ENCODE results near the gene PANK2. TPM values are rescaled to one million over a fixed set of nuclear protein-coding genes. Genes with fewer than 3 reads are reported as not detected.

PANK2 gene
- total and polyA plus RNA-seq, 9 donors: 25.8 to 40.3 (median 28.4) TPM

DNA sequence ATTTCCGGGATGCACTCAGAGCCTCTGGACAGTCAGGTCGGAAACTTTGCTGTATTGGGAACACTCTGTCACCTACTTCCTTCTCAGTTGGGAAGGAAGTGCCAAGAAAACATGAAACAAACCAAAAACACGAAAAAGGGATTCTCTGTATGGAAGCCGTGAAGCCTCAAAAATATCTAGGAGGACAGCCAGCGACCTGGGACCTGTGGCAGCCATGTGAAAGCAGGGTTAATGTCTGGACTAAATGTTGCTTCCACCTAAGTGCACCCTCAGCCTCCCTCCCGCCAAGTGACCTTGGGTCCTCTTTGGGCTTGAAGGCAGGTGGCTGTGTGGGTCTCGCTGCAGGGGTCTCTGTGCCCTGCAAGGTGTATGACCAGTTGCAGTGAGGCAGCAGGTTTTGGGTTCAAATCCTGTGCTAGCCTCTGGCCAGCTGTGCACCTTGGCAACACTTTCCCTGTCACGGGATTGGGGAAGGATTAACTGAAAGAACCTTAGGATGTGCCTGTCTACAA lies 41.7 kb upstream of the PANK2 start:
- Histone ChIP-seq H3K4me1 (ENCODE audit: control insufficient read depth, insufficient read depth, low read length) (peaks cover 11% of the 10 kb centered on the region), H3K9me3 (replicated peaks; ENCODE audit: control insufficient read depth, low read depth, low read length) (no peaks in the 10 kb centered on the region), H3K4me3 (ENCODE audit: low read length) (peak overlapping the region; percentile 96), H3K36me3 (ENCODE audit: control insufficient read depth, insufficient read depth, low read length) (peaks cover 11% of the 10 kb centered on the region), H3K27ac (ENCODE audit: low read length) (peak overlapping the region; percentile 88), H3K27me3 (ENCODE audit: control insufficient read depth, insufficient read depth, low read length) (no peaks in the 10 kb centered on the region)
- DNase-seq: peak; percentile 70
- 0% methylated on average over 2 of the region's 8 CpGs for WGBS (ENCODE audit: insufficient coverage)

DNA sequence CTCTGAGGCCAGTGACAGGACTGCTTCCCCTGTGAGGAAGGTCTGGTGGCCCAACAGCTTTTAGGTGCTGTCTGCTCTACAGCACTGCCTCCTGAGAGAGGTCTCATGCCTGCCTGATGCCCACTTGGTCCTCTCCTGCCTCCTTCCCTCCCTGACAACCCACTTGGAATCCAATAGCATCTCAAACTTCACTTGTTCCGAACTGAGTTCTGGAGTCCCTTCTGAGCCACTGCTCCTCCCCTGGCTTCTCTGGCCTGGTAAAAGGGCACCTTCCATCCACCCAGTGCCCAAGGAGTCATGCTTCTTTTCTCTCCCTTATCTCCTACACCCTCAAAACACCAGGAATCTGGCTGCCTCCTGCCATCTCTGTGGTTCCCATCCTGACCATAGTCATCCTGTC lies 40.6 kb upstream of the PANK2 start:
- DNase-seq: no peak
- 75% methylated on average over 1 of the region's 1 CpG for WGBS (ENCODE audit: insufficient coverage)
- H3K27ac ChIP-seq (ENCODE audit: low read length): no peak overlapping the region
- H3K9me3 ChIP-seq (replicated peaks; ENCODE audit: control insufficient read depth, low read depth, low read length): no peaks in the 10 kb centered on the region
- peaks cover 11% of the 10 kb centered on the region for H3K4me1 ChIP-seq (ENCODE audit: control insufficient read depth, insufficient read depth, low read length)
- H3K4me3 ChIP-seq (ENCODE audit: low read length): no peak overlapping the region
- H3K36me3 ChIP-seq (ENCODE audit: control insufficient read depth, insufficient read depth, low read length): peaks cover 11% of the 10 kb centered on the region
- H3K27me3 ChIP-seq (ENCODE audit: control insufficient read depth, insufficient read depth, low read length): no peaks in the 10 kb centered on the region

DNA sequence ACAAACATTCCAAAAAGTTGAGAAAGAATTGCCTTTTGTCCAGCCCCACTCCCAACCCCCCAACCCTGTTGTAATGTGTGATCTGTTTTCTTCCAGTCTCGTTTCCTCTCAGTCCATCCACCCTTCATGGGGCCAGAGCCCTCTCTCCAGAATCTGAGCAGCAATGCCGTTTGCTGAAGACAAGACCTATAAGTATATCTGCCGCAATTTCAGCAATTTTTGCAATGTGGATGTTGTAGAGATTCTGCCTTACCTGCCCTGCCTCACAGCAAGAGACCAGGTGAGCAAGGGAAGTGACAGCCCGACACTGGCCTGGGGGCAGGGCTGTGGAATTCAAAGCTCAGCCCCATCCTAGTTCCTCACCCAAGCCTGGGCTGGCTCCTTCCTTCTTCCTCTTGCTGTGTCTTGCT lies 34.7 kb upstream of the PANK2 start:
- Histone ChIP-seq H3K27ac (ENCODE audit: low read length) (no peak overlapping the region), H3K36me3 (ENCODE audit: control insufficient read depth, insufficient read depth, low read length) (peaks cover 37% of the 10 kb centered on the region), H3K9me3 (replicated peaks; ENCODE audit: control insufficient read depth, low read depth, low read length) (no peaks in the 10 kb centered on the region), H3K4me3 (ENCODE audit: low read length) (no peak overlapping the region), H3K4me1 (ENCODE audit: control insufficient read depth, insufficient read depth, low read length) (no peaks in the 10 kb centered on the region), H3K27me3 (ENCODE audit: control insufficient read depth, insufficient read depth, low read length) (no peaks in the 10 kb centered on the region)
- DNase-seq: no peak
- no CpG with 5 or more reads among the region's 4 CpGs for WGBS (ENCODE audit: insufficient coverage)

DNA sequence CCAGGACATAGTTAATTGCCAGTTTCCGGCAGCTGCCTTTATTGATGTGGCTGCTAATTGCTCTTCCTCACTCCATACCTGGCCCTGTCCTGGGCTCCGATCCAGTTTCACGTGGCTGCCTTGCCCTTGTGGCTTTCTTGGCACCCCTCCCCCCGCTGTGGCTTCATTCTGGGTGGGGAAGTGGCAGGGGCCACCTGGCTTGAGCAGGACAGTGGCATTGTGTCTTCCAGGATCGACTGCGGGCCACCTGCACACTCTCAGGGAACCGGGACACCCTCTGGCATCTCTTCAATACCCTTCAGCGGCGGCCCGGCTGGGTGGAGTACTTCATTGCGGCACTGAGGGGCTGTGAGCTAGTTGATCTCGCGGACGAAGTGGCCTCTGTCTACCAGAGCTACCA lies 31.8 kb upstream of the PANK2 start:
- H3K9me3 ChIP-seq (replicated peaks; ENCODE audit: control insufficient read depth, low read depth, low read length): peaks cover 4% of the 10 kb centered on the region
- H3K36me3 ChIP-seq (ENCODE audit: control insufficient read depth, insufficient read depth, low read length): peaks cover 58% of the 10 kb centered on the region
- WGBS (ENCODE audit: insufficient coverage): 86% methylated on average over 13 of the region's 14 CpGs
- H3K4me1 ChIP-seq (ENCODE audit: control insufficient read depth, insufficient read depth, low read length): peaks cover 4% of the 10 kb centered on the region
- no peak overlapping the region for H3K27ac ChIP-seq (ENCODE audit: low read length)
- no peak overlapping the region for H3K4me3 ChIP-seq (ENCODE audit: low read length)
- H3K27me3 ChIP-seq (ENCODE audit: control insufficient read depth, insufficient read depth, low read length): no peaks in the 10 kb centered on the region
- DNase-seq: no peak

DNA sequence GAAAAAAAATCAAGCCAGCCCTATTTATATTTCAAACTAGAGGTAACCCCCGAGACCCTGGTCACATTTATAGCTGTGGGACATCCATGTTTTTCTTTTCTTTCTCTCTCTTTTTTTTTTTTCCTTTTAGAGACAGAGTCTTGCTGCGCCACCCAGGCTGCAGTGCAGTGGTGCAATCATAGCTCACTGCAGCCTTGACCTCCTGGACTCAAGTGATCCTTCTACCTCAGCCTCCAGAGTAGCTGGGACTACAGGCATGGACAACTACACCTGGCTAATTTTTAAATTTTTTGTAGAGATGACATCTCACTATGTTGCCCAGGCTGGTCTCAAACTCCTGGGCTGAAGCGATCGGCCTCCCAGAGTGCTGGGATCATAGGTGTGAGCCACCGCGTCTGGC lies 30.5 kb upstream of the PANK2 start:
- peaks cover 4% of the 10 kb centered on the region for H3K9me3 ChIP-seq (replicated peaks; ENCODE audit: control insufficient read depth, low read depth, low read length)
- no peak overlapping the region for H3K27ac ChIP-seq (ENCODE audit: low read length)
- no peaks in the 10 kb centered on the region for H3K27me3 ChIP-seq (ENCODE audit: control insufficient read depth, insufficient read depth, low read length)
- no peak overlapping the region for H3K4me3 ChIP-seq (ENCODE audit: low read length)
- H3K4me1 ChIP-seq (ENCODE audit: control insufficient read depth, insufficient read depth, low read length): peaks cover 4% of the 10 kb centered on the region
- WGBS (ENCODE audit: insufficient coverage): 80% methylated on average over 1 of the region's 6 CpGs
- DNase-seq: no peak
- peaks cover 70% of the 10 kb centered on the region for H3K36me3 ChIP-seq (ENCODE audit: control insufficient read depth, insufficient read depth, low read length)

DNA sequence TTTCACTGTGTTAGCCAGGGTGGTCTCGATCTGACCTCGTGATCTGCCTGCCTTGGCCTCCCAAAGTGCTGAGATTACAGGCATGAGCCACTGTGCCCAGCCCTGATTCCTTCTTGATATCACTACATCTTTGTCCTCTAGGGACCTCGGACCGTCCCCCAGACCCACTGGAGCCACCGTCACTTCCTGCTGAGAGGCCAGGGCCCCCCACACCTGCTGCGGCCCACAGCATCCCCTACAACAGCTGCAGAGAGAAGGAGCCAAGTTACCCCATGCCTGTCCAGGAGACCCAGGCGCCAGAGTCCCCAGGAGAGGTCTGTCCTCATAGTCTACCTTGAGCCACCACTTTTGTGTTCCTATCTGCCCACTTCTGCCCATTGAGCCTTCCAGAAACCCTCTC lies 28.0 kb upstream of the PANK2 start:
- no peak overlapping the region for H3K4me3 ChIP-seq (ENCODE audit: low read length)
- peaks cover 4% of the 10 kb centered on the region for H3K9me3 ChIP-seq (replicated peaks; ENCODE audit: control insufficient read depth, low read depth, low read length)
- H3K4me1 ChIP-seq (ENCODE audit: control insufficient read depth, insufficient read depth, low read length): peaks cover 4% of the 10 kb centered on the region
- H3K36me3 ChIP-seq (ENCODE audit: control insufficient read depth, insufficient read depth, low read length): peaks cover 84% of the 10 kb centered on the region
- no peak for DNase-seq
- no peaks in the 10 kb centered on the region for H3K27me3 ChIP-seq (ENCODE audit: control insufficient read depth, insufficient read depth, low read length)
- 75% methylated on average over 6 of the region's 7 CpGs for WGBS (ENCODE audit: insufficient coverage)
- H3K27ac ChIP-seq (ENCODE audit: low read length): no peak overlapping the region

DNA sequence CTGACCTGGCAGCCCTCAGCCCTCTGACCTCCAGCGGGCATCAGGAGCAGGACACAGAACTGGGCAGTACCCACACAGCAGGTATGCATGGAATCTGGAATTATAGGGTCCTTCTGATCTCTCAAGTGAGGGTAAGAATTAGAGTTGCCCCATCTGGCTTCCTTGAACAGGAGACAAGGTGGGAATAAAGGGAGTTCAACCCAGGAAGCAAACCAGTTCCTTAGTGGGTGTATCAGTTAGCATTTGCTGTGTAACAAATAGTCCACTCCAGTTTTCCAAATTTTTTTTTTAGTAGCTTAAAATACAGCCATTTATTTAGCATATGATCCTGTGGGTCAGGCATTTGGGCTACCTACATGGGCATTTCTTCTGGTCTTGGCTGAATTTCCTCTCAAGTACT lies 26.9 kb upstream of the PANK2 start:
- H3K4me3 ChIP-seq (ENCODE audit: low read length): no peak overlapping the region
- WGBS (ENCODE audit: insufficient coverage): no CpG with 5 or more reads among the region's 1 CpG

DNA sequence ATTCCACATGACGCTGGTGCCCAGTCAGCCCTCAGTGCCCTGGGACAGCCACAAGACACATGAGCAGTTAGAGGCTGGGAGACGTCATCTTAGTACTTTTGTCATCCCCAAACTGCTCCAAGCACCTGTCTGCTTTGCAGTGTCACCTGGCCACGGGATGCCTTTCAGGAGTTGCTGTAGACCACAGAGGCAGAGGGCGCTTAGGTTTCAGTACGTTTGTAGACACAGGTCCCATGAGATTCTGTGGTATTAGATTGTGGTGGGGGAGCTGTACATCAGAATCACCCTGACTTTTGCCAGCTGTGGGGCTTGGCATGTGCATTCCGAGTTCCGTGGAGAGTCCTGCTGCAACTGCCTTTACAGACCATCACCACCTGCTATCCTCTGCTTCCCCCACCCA lies 25.9 kb upstream of the PANK2 start:
- no peak for DNase-seq
- Histone ChIP-seq H3K4me3 (ENCODE audit: low read length) (no peak overlapping the region), H3K9me3 (replicated peaks; ENCODE audit: control insufficient read depth, low read depth, low read length) (peaks cover 4% of the 10 kb centered on the region), H3K36me3 (ENCODE audit: control insufficient read depth, insufficient read depth, low read length) (peaks cover 84% of the 10 kb centered on the region), H3K4me1 (ENCODE audit: control insufficient read depth, insufficient read depth, low read length) (peaks cover 4% of the 10 kb centered on the region), H3K27me3 (ENCODE audit: control insufficient read depth, insufficient read depth, low read length) (no peaks in the 10 kb centered on the region), H3K27ac (ENCODE audit: low read length) (no peak overlapping the region)
- 88% methylated on average over 5 of the region's 7 CpGs for WGBS (ENCODE audit: insufficient coverage)

More for the DNA sequence above, 26.9 kb upstream of the PANK2 start:
- Histone ChIP-seq H3K27me3 (ENCODE audit: control insufficient read depth, insufficient read depth, low read length) (no peaks in the 10 kb centered on the region), H3K36me3 (ENCODE audit: control insufficient read depth, insufficient read depth, low read length) (peaks cover 86% of the 10 kb centered on the region), H3K27ac (ENCODE audit: low read length) (no peak overlapping the region), H3K4me1 (ENCODE audit: control insufficient read depth, insufficient read depth, low read length) (peaks cover 4% of the 10 kb centered on the region), H3K9me3 (replicated peaks; ENCODE audit: control insufficient read depth, low read depth, low read length) (peaks cover 4% of the 10 kb centered on the region)
- no peak for DNase-seq

DNA sequence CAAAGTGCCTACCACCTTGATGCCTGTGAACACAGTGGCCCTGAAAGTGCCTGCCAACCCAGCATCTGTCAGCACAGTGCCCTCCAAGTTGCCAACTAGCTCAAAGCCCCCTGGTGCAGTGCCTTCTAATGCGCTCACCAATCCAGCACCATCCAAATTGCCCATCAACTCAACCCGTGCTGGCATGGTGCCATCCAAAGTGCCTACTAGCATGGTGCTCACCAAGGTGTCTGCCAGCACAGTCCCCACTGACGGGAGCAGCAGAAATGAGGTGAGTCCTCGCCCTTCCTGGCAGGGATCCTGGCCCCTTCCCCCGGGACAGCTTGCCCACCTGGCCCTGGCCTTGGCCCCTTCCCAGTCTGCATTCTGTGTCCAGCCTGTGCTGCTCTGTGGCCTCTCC lies 24.7 kb upstream of the PANK2 start:
- H3K4me1 ChIP-seq (ENCODE audit: control insufficient read depth, insufficient read depth, low read length): peaks cover 4% of the 10 kb centered on the region
- WGBS (ENCODE audit: insufficient coverage): 72% methylated on average over 5 of the region's 5 CpGs
- peaks cover 4% of the 10 kb centered on the region for H3K9me3 ChIP-seq (replicated peaks; ENCODE audit: control insufficient read depth, low read depth, low read length)
- H3K36me3 ChIP-seq (ENCODE audit: control insufficient read depth, insufficient read depth, low read length): peaks cover 78% of the 10 kb centered on the region
- H3K4me3 ChIP-seq (ENCODE audit: low read length): no peak overlapping the region
- H3K27ac ChIP-seq (ENCODE audit: low read length): no peak overlapping the region
- no peaks in the 10 kb centered on the region for H3K27me3 ChIP-seq (ENCODE audit: control insufficient read depth, insufficient read depth, low read length)
- DNase-seq: no peak

DNA sequence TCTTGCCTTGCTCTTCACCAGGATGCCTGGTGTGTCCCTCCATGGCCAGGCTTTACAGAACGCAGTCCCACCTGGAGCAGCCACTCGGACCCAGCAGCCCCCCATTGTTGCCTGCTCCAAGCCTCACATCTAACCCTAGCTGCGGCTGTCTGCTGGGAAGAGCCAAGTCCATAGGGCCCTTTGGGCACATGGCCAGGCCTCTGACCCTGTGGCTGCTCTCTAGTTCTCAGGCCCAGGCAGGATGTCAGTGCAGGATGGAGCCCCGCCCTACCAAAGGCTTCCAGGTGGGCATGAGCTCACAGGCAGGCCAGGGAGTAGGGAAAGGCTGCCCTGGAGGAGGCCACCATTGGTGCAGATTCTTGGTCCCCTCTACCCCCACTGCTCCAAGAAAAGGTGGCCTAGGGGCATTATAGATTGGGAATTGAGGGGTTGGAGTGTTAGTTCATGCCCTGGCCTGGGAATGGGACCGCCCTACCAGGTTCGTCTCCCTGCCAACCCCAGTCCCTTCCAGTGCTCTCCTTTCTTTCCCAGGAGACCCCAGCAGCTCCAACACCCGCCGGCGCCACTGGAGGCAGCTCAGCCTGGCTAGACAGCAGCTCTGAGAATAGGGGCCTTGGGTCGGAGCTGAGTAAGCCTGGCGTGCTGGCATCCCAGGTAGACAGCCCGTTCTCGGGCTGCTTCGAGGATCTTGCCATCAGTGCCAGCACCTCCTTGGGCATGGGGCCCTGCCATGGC lies 23.9 kb upstream of the PANK2 start:
- peaks cover 4% of the 10 kb centered on the region for H3K4me1 ChIP-seq (ENCODE audit: control insufficient read depth, insufficient read depth, low read length)
- DNase-seq: no peak
- H3K27me3 ChIP-seq (ENCODE audit: control insufficient read depth, insufficient read depth, low read length): no peaks in the 10 kb centered on the region
- no peak overlapping the region for H3K27ac ChIP-seq (ENCODE audit: low read length)
- H3K9me3 ChIP-seq (replicated peaks; ENCODE audit: control insufficient read depth, low read depth, low read length): peaks cover 4% of the 10 kb centered on the region
- H3K36me3 ChIP-seq (ENCODE audit: control insufficient read depth, insufficient read depth, low read length): peaks cover 82% of the 10 kb centered on the region
- WGBS (ENCODE audit: insufficient coverage): 91% methylated on average over 9 of the region's 14 CpGs
- no peak overlapping the region for H3K4me3 ChIP-seq (ENCODE audit: low read length)
